HepG2 (cell line): Measurements from ENCODE around the gene PTPRM. TPM values are rescaled to one million over a fixed set of nuclear protein-coding genes. Genes with fewer than 3 reads are reported as not detected.

ENCODE experiments used
- GTF3A ChIP-seq: sonication (generic); formaldehyde crosslinking; conservative IDR thresholded peaks from 2 replicates; pipeline ENCODE4 v1.4.0; 2020; ENCODE audit warnings: mild to moderate bottlenecking, missing genetic modification reagents
- KDM4B ChIP-seq: sonication (generic); formaldehyde crosslinking; IDR thresholded peaks from 2 replicates; pipeline ENCODE4 v1.4.0; 2020; ENCODE audit warnings: missing genetic modification reagents
- MXI1 ChIP-seq: IDR thresholded peaks from 3 replicates; pipeline ENCODE4 v1.6.1; 2012; ENCODE audit warnings: low read depth, low read length, inconsistent platforms, borderline replicate concordance
- NFKBIZ ChIP-seq: IDR thresholded peaks from 2 replicates; pipeline ENCODE4 v1.6.1; 2018; ENCODE audit warnings: missing genetic modification reagents, missing compliant biosample characterization
- NR2F6 ChIP-seq, 2 experiments: IDR thresholded peaks; 2 replicates each; pipeline ENCODE4 v1.6.1; 2016; ENCODE audit warnings: antibody characterized with exemption in 1 of 2, mild to moderate bottlenecking in 1 of 2
- SNAI1 ChIP-seq: sonication (generic); formaldehyde crosslinking; IDR thresholded peaks from 2 replicates; pipeline ENCODE4 v1.5.0; 2020; ENCODE audit warnings: mild to moderate bottlenecking, missing genetic modification reagents, borderline replicate concordance
- TEAD2 ChIP-seq: sonication (generic); formaldehyde crosslinking; IDR thresholded peaks from 2 replicates; pipeline ENCODE4 v1.9.0; 2021; ENCODE audit warnings: missing genetic modification reagents
- U2AF2 ChIP-seq: fragments of 200-400 bp; formaldehyde crosslinking; IDR thresholded peaks from 2 replicates; pipeline ENCODE4 v1.6.1; 2017; ENCODE audit warnings: low read depth, mild to moderate bottlenecking, low read length
- ZBTB7B ChIP-seq: sonication (generic); formaldehyde crosslinking; IDR thresholded peaks from 2 replicates; pipeline ENCODE4 v1.4.0; 2020; ENCODE audit warnings: missing genetic modification reagents
- ZNF329 ChIP-seq: sonication (generic); formaldehyde crosslinking; IDR thresholded peaks from 2 replicates; pipeline ENCODE4 v1.9.0; 2021; ENCODE audit warnings: low read depth, mild to moderate bottlenecking, missing genetic modification reagents
- ZNF720 ChIP-seq: sonication (generic); formaldehyde crosslinking; IDR thresholded peaks from 2 replicates; pipeline ENCODE4 v1.4.0; 2020; ENCODE audit warnings: missing genetic modification reagents
- ZNF749 ChIP-seq: sonication (generic); formaldehyde crosslinking; IDR thresholded peaks from 2 replicates; pipeline ENCODE4 v1.8.0; 2022; ENCODE audit warnings: mild to moderate bottlenecking, missing genetic modification reagents, moderate library complexity, borderline replicate concordance
- polyA plus RNA-seq, 8 experiments: library from polyadenylated mRNA; depleted of rRNA in 3 of 8; stranded (reverse) in 7 of 8; unstranded in 1 of 8; fragments of >200 nt; fragmentation: Illumina TruSeq in 4 of 8; extraction: Trizol in 4 of 8; gene quantifications; 2 replicates each; pipeline versions ENCODE4 v1.2.1 to v1.2.3, GENCODE V29; 2011 to 2016; ENCODE audit warnings: low read depth in 4 of 8, missing spikeins in 1 of 8, mixed read lengths in 1 of 8; ENCODE audit not compliant: insufficient read depth in 1 of 8
- total RNA-seq, 5 experiments: library from RNA; depleted of rRNA; stranded (reverse); fragments of >200 nt; fragmentation: Illumina TruSeq; extraction: Trizol; gene quantifications; 2 replicates each; pipeline ENCODE4 v1.2.3, GENCODE V29; 2016; ENCODE audit warnings: low read depth in 1 of 5
- TF ChIP-seq, protein P1 (sequence below): sonication (generic); formaldehyde crosslinking; IDR thresholded peaks from 2 replicates; pipeline ENCODE4 v1.4.0; 2020; ENCODE audit warnings: mild to moderate bottlenecking, missing genetic modification reagents, borderline replicate concordance
- TF ChIP-seq, protein P2 (sequence below): sonication (generic); formaldehyde crosslinking; IDR thresholded peaks from 2 replicates; pipeline ENCODE4 v1.4.0; 2020; ENCODE audit warnings: missing genetic modification reagents
- TF ChIP-seq, protein P3 (sequence below): sonication (generic); formaldehyde crosslinking; IDR thresholded peaks from 2 replicates; pipeline ENCODE4 v1.4.0; 2020; ENCODE audit warnings: missing genetic modification reagents
- TF ChIP-seq, protein P4 (sequence below): IDR thresholded peaks from 2 replicates; pipeline ENCODE4 v1.6.1; 2016; ENCODE audit warnings: low read depth, control low read depth
- TF ChIP-seq, protein P5 (sequence below): IDR thresholded peaks from 2 replicates; pipeline ENCODE4 v1.6.1; 2016; ENCODE audit warnings: low read depth

Gene PTPRM
- total and polyA plus RNA-seq, 2 of the 13 experiments (the other 11 are each of a cell fraction or from before 2014, with no cell fraction given), result 12.6 to 108 TPM

DNA sequence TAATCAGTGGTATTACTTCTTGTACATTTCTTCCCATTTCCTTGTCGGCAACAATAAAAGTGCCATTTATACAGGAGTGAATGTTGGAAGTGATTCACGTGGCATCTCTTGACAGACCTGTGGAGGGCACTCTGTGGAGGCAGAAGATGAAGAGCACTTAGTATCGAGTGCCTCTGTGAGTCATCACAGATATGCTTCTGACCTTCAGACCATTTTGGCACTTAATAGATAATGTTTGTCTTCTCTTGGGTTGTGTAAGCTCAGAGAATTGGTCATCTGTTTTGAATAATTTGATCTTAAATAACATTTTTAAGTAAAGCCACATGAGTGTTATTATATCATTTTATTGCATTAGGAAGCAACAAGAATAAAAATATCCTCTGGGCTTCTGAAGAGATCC lies 305.5 kb downstream of the PTPRM start (continued):
- TF ChIP-seq U2AF2, result no peak
- TF ChIP-seq, protein P1, sequence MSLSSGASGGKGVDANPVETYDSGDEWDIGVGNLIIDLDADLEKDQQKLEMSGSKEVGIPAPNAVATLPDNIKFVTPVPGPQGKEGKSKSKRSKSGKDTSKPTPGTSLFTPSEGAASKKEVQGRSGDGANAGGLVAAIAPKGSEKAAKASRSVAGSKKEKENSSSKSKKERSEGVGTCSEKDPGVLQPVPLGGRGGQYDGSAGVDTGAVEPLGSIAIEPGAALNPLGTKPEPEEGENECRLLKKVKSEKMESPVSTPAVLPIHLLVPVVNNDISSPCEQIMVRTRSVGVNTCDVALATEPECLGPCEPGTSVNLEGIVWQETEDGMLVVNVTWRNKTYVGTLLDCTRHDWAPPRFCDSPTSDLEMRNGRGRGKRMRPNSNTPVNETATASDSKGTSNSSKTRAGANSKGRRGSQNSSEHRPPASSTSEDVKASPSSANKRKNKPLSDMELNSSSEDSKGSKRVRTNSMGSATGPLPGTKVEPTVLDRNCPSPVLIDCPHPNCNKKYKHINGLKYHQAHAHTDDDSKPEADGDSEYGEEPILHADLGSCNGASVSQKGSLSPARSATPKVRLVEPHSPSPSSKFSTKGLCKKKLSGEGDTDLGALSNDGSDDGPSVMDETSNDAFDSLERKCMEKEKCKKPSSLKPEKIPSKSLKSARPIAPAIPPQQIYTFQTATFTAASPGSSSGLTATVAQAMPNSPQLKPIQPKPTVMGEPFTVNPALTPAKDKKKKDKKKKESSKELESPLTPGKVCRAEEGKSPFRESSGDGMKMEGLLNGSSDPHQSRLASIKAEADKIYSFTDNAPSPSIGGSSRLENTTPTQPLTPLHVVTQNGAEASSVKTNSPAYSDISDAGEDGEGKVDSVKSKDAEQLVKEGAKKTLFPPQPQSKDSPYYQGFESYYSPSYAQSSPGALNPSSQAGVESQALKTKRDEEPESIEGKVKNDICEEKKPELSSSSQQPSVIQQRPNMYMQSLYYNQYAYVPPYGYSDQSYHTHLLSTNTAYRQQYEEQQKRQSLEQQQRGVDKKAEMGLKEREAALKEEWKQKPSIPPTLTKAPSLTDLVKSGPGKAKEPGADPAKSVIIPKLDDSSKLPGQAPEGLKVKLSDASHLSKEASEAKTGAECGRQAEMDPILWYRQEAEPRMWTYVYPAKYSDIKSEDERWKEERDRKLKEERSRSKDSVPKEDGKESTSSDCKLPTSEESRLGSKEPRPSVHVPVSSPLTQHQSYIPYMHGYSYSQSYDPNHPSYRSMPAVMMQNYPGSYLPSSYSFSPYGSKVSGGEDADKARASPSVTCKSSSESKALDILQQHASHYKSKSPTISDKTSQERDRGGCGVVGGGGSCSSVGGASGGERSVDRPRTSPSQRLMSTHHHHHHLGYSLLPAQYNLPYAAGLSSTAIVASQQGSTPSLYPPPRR, result no peak
- TF ChIP-seq NR2F6 (IDR thresholded peaks at IDR 0.05), result peak; percentile 13; the same call in 1 of the 2 replicates
- no peak for TF ChIP-seq NR2F6 (CRISPR knock-in tag; IDR thresholded peaks at IDR 0.05)
- TF ChIP-seq, protein P2, sequence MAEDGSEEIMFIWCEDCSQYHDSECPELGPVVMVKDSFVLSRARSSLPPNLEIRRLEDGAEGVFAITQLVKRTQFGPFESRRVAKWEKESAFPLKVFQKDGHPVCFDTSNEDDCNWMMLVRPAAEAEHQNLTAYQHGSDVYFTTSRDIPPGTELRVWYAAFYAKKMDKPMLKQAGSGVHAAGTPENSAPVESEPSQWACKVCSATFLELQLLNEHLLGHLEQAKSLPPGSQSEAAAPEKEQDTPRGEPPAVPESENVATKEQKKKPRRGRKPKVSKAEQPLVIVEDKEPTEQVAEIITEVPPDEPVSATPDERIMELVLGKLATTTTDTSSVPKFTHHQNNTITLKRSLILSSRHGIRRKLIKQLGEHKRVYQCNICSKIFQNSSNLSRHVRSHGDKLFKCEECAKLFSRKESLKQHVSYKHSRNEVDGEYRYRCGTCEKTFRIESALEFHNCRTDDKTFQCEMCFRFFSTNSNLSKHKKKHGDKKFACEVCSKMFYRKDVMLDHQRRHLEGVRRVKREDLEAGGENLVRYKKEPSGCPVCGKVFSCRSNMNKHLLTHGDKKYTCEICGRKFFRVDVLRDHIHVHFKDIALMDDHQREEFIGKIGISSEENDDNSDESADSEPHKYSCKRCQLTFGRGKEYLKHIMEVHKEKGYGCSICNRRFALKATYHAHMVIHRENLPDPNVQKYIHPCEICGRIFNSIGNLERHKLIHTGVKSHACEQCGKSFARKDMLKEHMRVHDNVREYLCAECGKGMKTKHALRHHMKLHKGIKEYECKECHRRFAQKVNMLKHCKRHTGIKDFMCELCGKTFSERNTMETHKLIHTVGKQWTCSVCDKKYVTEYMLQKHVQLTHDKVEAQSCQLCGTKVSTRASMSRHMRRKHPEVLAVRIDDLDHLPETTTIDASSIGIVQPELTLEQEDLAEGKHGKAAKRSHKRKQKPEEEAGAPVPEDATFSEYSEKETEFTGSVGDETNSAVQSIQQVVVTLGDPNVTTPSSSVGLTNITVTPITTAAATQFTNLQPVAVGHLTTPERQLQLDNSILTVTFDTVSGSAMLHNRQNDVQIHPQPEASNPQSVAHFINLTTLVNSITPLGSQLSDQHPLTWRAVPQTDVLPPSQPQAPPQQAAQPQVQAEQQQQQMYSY (CRISPR knock-in tag), result no peak
- 0 out of 3 replicates have a peak, but pooled peaks have one; percentile 20 for TF ChIP-seq MXI1
- no peak for TF ChIP-seq SNAI1 (CRISPR knock-in tag)
- TF ChIP-seq, protein P3, sequence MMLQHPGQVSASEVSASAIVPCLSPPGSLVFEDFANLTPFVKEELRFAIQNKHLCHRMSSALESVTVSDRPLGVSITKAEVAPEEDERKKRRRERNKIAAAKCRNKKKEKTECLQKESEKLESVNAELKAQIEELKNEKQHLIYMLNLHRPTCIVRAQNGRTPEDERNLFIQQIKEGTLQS (CRISPR knock-in tag), result peak; percentile 82
- no peak for TF ChIP-seq GTF3A (CRISPR knock-in tag)
- TF ChIP-seq, protein P4, sequence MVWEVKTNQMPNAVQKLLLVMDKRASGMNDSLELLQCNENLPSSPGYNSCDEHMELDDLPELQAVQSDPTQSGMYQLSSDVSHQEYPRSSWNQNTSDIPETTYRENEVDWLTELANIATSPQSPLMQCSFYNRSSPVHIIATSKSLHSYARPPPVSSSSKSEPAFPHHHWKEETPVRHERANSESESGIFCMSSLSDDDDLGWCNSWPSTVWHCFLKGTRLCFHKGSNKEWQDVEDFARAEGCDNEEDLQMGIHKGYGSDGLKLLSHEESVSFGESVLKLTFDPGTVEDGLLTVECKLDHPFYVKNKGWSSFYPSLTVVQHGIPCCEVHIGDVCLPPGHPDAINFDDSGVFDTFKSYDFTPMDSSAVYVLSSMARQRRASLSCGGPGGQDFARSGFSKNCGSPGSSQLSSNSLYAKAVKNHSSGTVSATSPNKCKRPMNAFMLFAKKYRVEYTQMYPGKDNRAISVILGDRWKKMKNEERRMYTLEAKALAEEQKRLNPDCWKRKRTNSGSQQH (CRISPR knock-in tag), result no peak
- no peak for TF ChIP-seq TEAD2 (CRISPR knock-in tag)
- TF ChIP-seq ZNF329, result no peak
- no peak for TF ChIP-seq ZBTB7B (CRISPR knock-in tag)
- TF ChIP-seq, protein P5, sequence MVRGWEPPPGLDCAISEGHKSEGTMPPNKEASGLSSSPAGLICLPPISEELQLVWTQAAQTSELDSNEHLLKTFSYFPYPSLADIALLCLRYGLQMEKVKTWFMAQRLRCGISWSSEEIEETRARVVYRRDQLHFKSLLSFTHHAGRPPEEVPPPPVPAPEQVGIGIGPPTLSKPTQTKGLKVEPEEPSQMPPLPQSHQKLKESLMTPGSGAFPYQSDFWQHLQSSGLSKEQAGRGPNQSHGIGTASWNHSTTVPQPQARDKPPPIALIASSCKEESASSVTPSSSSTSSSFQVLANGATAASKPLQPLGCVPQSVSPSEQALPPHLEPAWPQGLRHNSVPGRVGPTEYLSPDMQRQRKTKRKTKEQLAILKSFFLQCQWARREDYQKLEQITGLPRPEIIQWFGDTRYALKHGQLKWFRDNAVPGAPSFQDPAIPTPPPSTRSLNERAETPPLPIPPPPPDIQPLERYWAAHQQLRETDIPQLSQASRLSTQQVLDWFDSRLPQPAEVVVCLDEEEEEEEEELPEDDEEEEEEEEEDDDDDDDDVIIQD (CRISPR knock-in tag), result peak; percentile 89
- TF ChIP-seq ZNF749 (CRISPR knock-in tag), result no peak
- no peak for TF ChIP-seq KDM4B (CRISPR knock-in tag)
- no peak for TF ChIP-seq ZNF720 (CRISPR knock-in tag)
- no peak for TF ChIP-seq NFKBIZ (CRISPR knock-in tag)
